GM13976 (cell line): ENCODE data around the gene PRKAR2B.

Source experiments
- DNase-seq: peaks from one replicate; pipeline ENCODE4 v3.0.0; 2012; ENCODE audit warnings: low spot score
- CTCF ChIP-seq: IDR thresholded peaks from 2 replicates; pipeline ENCODE4 v1.5.1; 2012; ENCODE audit warnings: borderline replicate concordance, mild to moderate bottlenecking; ENCODE audit not compliant: insufficient read depth; ENCODE audit errors: extremely low read depth, missing control alignments, control extremely low read depth
- in situ Hi-C: fragments of 300-500 bp; cut with MboI; formaldehyde crosslinking; loops from one replicate; pipeline ENCODE4 v1.12.0; 2022; ENCODE audit warnings: low sequenced_read_pairs, mixed read lengths, inconsistent platforms; ENCODE audit not compliant: unreplicated experiment

The PRKAR2B gene

GRCh38 chr7:107169120-107170050 lies 124.9 kb downstream of the PRKAR2B start:
- no peak for TF ChIP-seq CTCF
- in situ Hi-C loops, result no loop called here
- DNase-seq, result peak; percentile 86

GRCh38 chr7:107170051-107170915 lies 125.8 kb downstream of the PRKAR2B start:
- in situ Hi-C loops, result no loop called here
- DNase-seq, result peak; percentile 21
- no peak for TF ChIP-seq CTCF

- in situ Hi-C loops, result no loop called here
- no peak for TF ChIP-seq CTCF
- DNase-seq, result no peak
Measured at GRCh38 chr7:107171496-107171895, 127.0 kb downstream of the PRKAR2B start.

GRCh38 chr7:107172276-107173032 lies 127.9 kb downstream of the PRKAR2B start:
- DNase-seq, result no peak
- no peak for TF ChIP-seq CTCF
- in situ Hi-C loops, result no loop called here

- in situ Hi-C loops, result no loop called here
- DNase-seq, result no peak
- TF ChIP-seq CTCF, result no peak
Measured at GRCh38 chr7:107173191-107173590, 128.7 kb downstream of the PRKAR2B start.
